MM.1S (cell line): ENCODE results near the gene PCDHGA5.

Experiments used
- DNase-seq: peaks from one replicate; pipeline ENCODE4 v3.0.0-alpha.2; 2015
- H2AFZ ChIP-seq: fragments of 300-600 bp; sonication (generic); 2 replicates; pipeline ENCODE4 v1.6.0; 2016; ENCODE audit warnings: antibody characterized with exemption, low read length
- H3F3A ChIP-seq: fragments of 300-600 bp; sonication (generic); 2 replicates; pipeline ENCODE4 v1.6.1; 2016; ENCODE audit warnings: mild to moderate bottlenecking, antibody characterized with exemption, low read length, moderate library complexity, mixed read lengths; ENCODE audit not compliant: insufficient read depth
- H3K27ac ChIP-seq: fragments of 300-600 bp; sonication (generic); 2 replicates; pipeline ENCODE4 v1.5.1; 2016; ENCODE audit warnings: mild to moderate bottlenecking, low read length
- H3K27me3 ChIP-seq: fragments of 300-600 bp; sonication (generic); replicated peaks from 2 replicates; pipeline ENCODE4 v1.6.0; 2016; ENCODE audit warnings: low read length; ENCODE audit not compliant: insufficient read depth
- H3K36me3 ChIP-seq: fragments of 300-600 bp; sonication (generic); replicated peaks from 2 replicates; pipeline ENCODE4 v1.6.1; 2016; ENCODE audit warnings: mild to moderate bottlenecking, low read length, mixed read lengths; ENCODE audit not compliant: insufficient read depth
- H3K4me1 ChIP-seq: fragments of 300-600 bp; sonication (generic); 2 replicates; pipeline ENCODE4 v1.6.1; 2016; ENCODE audit warnings: low read length, mixed read lengths
- H3K4me2 ChIP-seq: fragments of 300-600 bp; sonication (generic); 2 replicates; pipeline ENCODE4 v1.6.0; 2016; ENCODE audit warnings: low read depth, low read length
- H3K4me3 ChIP-seq: fragments of 300-600 bp; sonication (generic); 2 replicates; pipeline ENCODE4 v1.5.1; 2016; ENCODE audit warnings: low read length, mixed read lengths
- H3K79me2 ChIP-seq: fragments of 300-600 bp; sonication (generic); 2 replicates; pipeline ENCODE4 v1.6.1; 2016; ENCODE audit warnings: mixed run types, low read length, mixed read lengths
- H3K9ac ChIP-seq: fragments of 300-600 bp; sonication (generic); 2 replicates; pipeline ENCODE4 v1.6.1; 2016; ENCODE audit warnings: low read length, mixed read lengths
- H3K9me2 ChIP-seq: fragments of 300-600 bp; sonication (generic); replicated peaks from 2 replicates; pipeline ENCODE4 v1.6.1; 2016; ENCODE audit warnings: mild to moderate bottlenecking, low read length, mixed read lengths; ENCODE audit not compliant: insufficient read depth
- H3K9me3 ChIP-seq: fragments of 300-600 bp; sonication (generic); replicated peaks from 2 replicates; pipeline ENCODE4 v1.6.1; 2016; ENCODE audit warnings: mild to moderate bottlenecking, low read length, mixed read lengths; ENCODE audit not compliant: insufficient read depth
- H4K20me1 ChIP-seq: fragments of 300-600 bp; sonication (generic); 2 replicates; pipeline ENCODE4 v1.6.1; 2016; ENCODE audit warnings: mild to moderate bottlenecking, low read length, moderate library complexity, mixed read lengths; ENCODE audit not compliant: insufficient read depth
- EZH2 ChIP-seq: fragments of 300-600 bp; sonication (generic); optimal IDR thresholded peaks from 2 replicates; pipeline ENCODE3; 2017; ENCODE audit warnings: low read depth, mild to moderate bottlenecking, antibody characterized with exemption, low read length, mixed read lengths
- EZH2phosphoT487 ChIP-seq: fragments of 300-600 bp; sonication (generic); IDR thresholded peaks from 2 replicates; pipeline ENCODE4 v1.6.1; 2018; ENCODE audit warnings: antibody characterized with exemption, low read length
- TF ChIP-seq, protein P1 (sequence below): fragments of 300-600 bp; sonication (generic); IDR thresholded peaks from 2 replicates; pipeline ENCODE4 v1.5.1; 2016; ENCODE audit warnings: antibody characterized with exemption, low read length, mixed read lengths

PCDHGA5 gene

DNA sequence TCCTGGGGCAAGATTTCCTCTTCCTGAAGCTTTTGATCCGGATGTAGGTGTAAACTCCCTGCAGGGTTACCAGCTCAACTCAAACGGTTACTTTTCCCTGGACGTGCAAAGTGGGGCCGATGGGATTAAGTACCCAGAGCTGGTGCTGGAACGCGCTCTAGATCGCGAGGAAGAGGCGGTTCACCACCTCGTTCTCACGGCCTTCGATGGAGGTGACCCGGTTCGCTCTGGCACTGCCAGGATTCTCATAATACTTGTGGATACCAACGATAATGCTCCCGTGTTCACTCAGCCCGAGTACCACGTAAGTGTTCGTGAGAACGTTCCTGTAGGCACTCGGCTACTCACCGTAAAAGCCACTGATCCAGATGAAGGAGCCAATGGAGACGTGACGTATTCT, 8.3 kb upstream of the PCDHGA5 start:
- no peaks in the 10 kb centered on the region for H3K4me1 ChIP-seq
- H3K27ac ChIP-seq, result no peak overlapping the region
- no peak for TF ChIP-seq EZH2
- TF ChIP-seq, protein P1, sequence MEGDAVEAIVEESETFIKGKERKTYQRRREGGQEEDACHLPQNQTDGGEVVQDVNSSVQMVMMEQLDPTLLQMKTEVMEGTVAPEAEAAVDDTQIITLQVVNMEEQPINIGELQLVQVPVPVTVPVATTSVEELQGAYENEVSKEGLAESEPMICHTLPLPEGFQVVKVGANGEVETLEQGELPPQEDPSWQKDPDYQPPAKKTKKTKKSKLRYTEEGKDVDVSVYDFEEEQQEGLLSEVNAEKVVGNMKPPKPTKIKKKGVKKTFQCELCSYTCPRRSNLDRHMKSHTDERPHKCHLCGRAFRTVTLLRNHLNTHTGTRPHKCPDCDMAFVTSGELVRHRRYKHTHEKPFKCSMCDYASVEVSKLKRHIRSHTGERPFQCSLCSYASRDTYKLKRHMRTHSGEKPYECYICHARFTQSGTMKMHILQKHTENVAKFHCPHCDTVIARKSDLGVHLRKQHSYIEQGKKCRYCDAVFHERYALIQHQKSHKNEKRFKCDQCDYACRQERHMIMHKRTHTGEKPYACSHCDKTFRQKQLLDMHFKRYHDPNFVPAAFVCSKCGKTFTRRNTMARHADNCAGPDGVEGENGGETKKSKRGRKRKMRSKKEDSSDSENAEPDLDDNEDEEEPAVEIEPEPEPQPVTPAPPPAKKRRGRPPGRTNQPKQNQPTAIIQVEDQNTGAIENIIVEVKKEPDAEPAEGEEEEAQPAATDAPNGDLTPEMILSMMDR, result no peak
- no peak for TF ChIP-seq EZH2phosphoT487
- no peaks in the 10 kb centered on the region for H3F3A ChIP-seq
- no peaks in the 10 kb centered on the region for H4K20me1 ChIP-seq
- no peak overlapping the region for H3K4me3 ChIP-seq
- 0 out of 2 replicates have a peak, but pooled peaks cover 3% of the 10 kb centered on the region for H3K27me3 ChIP-seq
- no peak overlapping the region for H2AFZ ChIP-seq
- no peaks in the 10 kb centered on the region for H3K79me2 ChIP-seq
- DNase-seq, result no peak
- no peaks in the 10 kb centered on the region for H3K9me2 ChIP-seq
- H3K36me3 ChIP-seq, result no peaks in the 10 kb centered on the region
- no peak overlapping the region for H3K9ac ChIP-seq
- no peaks in the 10 kb centered on the region for H3K9me3 ChIP-seq
- H3K4me2 ChIP-seq, result no peak overlapping the region

DNA sequence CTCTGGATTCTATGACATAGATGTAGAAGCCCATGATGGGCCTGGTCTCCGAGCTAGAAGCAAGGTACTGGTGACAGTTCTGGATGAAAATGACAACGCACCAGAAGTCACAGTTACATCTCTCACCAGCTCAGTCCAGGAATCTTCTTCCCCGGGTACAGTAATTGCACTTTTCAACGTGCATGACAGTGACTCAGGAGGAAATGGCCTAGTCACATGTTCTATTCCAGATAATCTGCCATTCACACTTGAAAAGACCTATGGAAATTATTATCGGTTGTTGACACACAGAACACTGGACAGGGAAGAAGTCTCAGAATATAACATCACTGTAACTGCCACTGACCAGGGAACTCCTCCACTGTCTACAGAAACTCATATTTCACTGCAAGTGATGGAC, 7.8 kb upstream of the PCDHGA5 start:
- Histone ChIP-seq H3K27me3 (no peaks in the 10 kb centered on the region), H4K20me1 (no peaks in the 10 kb centered on the region), H2AFZ (no peak overlapping the region), H3K9me3 (no peaks in the 10 kb centered on the region), H3K9me2 (no peaks in the 10 kb centered on the region), H3K79me2 (no peaks in the 10 kb centered on the region), H3K4me1 (no peaks in the 10 kb centered on the region), H3K36me3 (no peaks in the 10 kb centered on the region), H3K9ac (no peak overlapping the region), H3K4me3 (no peak overlapping the region), H3K27ac (no peak overlapping the region), H3K4me2 (no peak overlapping the region), H3F3A (no peaks in the 10 kb centered on the region)
- TF ChIP-seq EZH2 (no peak), EZH2phosphoT487 (no peak)
- TF ChIP-seq, protein P1, result no peak
- no peak for DNase-seq

DNA sequence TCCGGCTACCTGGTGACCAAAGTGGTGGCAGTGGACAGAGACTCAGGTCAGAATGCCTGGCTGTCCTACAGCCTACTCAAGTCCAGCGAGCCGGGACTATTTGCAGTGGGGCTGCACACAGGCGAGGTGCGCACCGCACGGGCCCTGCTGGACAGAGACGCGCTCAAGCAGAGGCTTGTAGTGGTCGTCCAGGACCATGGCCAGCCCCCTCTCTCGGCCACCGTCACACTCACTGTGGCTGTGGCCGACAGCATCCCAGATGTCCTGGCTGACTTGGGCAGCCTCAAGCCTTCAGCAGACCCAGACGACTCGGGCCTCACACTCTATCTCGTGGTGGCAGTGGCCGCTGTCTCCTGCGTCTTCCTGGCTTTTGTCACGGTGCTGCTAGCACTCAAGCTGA, 7.0 kb upstream of the PCDHGA5 start:
- no peak for TF ChIP-seq EZH2phosphoT487
- TF ChIP-seq, protein P1, result no peak
- no peak for TF ChIP-seq EZH2
- Histone ChIP-seq H2AFZ (no peak overlapping the region), H3K27ac (no peak overlapping the region), H3F3A (no peaks in the 10 kb centered on the region), H3K79me2 (no peaks in the 10 kb centered on the region), H3K9me3 (no peaks in the 10 kb centered on the region), H3K4me3 (no peak overlapping the region), H4K20me1 (no peaks in the 10 kb centered on the region), H3K4me2 (no peak overlapping the region), H3K27me3 (no peaks in the 10 kb centered on the region), H3K4me1 (no peaks in the 10 kb centered on the region), H3K9me2 (no peaks in the 10 kb centered on the region), H3K9ac (no peak overlapping the region), H3K36me3 (no peaks in the 10 kb centered on the region)
- DNase-seq, result no peak
